CD14-positive monocyte (primary cell): ENCODE data around the gene RAPGEF2. TPM values are rescaled to one million over a fixed set of nuclear protein-coding genes. Genes with fewer than 3 reads are reported as not detected.

Source experiments
- DNase-seq, 3 donors: peaks; one replicate each; pipeline ENCODE4 v3.0.0-alpha.2; 2011 to 2022
- H2AFZ ChIP-seq: 2 replicates; pipeline ENCODE4 v1.6.0; 2012; ENCODE audit warnings: mild to moderate bottlenecking, low read depth, low read length, inconsistent platforms; ENCODE audit not compliant: insufficient read depth, poor library complexity, severe bottlenecking
- H3K27ac ChIP-seq, 2 donors: 1 replicate in 1 of 2; 2 replicates in 1 of 2; pipeline ENCODE4 v1.5.1; 2012 to 2013; ENCODE audit warnings: low read length in 2 of 2, control low read depth in 1 of 2, inconsistent platforms in 1 of 2, low read depth in 1 of 2, mild to moderate bottlenecking in 1 of 2
- H3K27me3 ChIP-seq, 2 donors: one replicate each; pipeline versions ENCODE4 v1.6.0 to v1.6.1; 2011 to 2013; ENCODE audit warnings: low read length in 2 of 2; ENCODE audit not compliant: control insufficient read depth in 2 of 2, insufficient read depth in 2 of 2
- H3K36me3 ChIP-seq, 2 donors: replicated peaks in 1 of 2; 1 replicate in 1 of 2; 2 replicates in 1 of 2; pipeline versions ENCODE4 v1.5.1 to v1.6.1; 2012 to 2013; ENCODE audit warnings: low read length in 2 of 2, control low read depth in 1 of 2, inconsistent platforms in 1 of 2, mild to moderate bottlenecking in 1 of 2; ENCODE audit not compliant: insufficient read depth in 2 of 2, control insufficient read depth in 1 of 2
- H3K4me1 ChIP-seq, 2 donors: 1 replicate in 1 of 2; 2 replicates in 1 of 2; pipeline versions ENCODE4 v1.5.1 to v1.6.1; 2012 to 2013; ENCODE audit warnings: low read length in 2 of 2, control low read depth in 1 of 2, inconsistent platforms in 1 of 2, mild to moderate bottlenecking in 1 of 2, moderate library complexity in 1 of 2; ENCODE audit not compliant: insufficient read depth in 2 of 2, control insufficient read depth in 1 of 2
- H3K4me2 ChIP-seq: replicated peaks from 2 replicates; pipeline ENCODE3; 2012; ENCODE audit warnings: low read length, moderate library complexity, mild to moderate bottlenecking; ENCODE audit not compliant: poor library complexity, severe bottlenecking; ENCODE audit errors: extremely low read depth
- H3K4me3 ChIP-seq, 3 experiments: fragments of 200-600 bp in 1 of 3; sonication (generic) in 1 of 3; replicated peaks in 1 of 3; 1 replicate in 2 of 3; 2 replicates in 1 of 3; pipeline ENCODE4 v1.5.1; 2011 to 2013; ENCODE audit warnings: low read length in 3 of 3, mild to moderate bottlenecking in 3 of 3, control low read depth in 2 of 3, low read depth in 2 of 3, inconsistent platforms in 1 of 3, moderate library complexity in 1 of 3
- H3K79me2 ChIP-seq: 2 replicates; pipeline ENCODE4 v1.6.0; 2012; ENCODE audit warnings: mild to moderate bottlenecking, control low read depth, inconsistent platforms, low read length, moderate library complexity; ENCODE audit not compliant: insufficient read depth
- H3K9ac ChIP-seq: 2 replicates; pipeline ENCODE4 v1.6.0; 2017; ENCODE audit warnings: low read length, mild to moderate bottlenecking; ENCODE audit not compliant: insufficient read depth, poor library complexity, severe bottlenecking
- H3K9me3 ChIP-seq, 2 donors: replicated peaks in 1 of 2; 1 replicate in 1 of 2; 2 replicates in 1 of 2; pipeline versions ENCODE4 v1.5.1 to v1.6.1; 2012 to 2013; ENCODE audit warnings: low read length in 2 of 2, control low read depth in 1 of 2; ENCODE audit not compliant: control insufficient read depth in 1 of 2, insufficient read depth in 1 of 2
- H4K20me1 ChIP-seq: 2 replicates; pipeline ENCODE4 v1.6.0; 2012; ENCODE audit warnings: mild to moderate bottlenecking, low read length, control low read depth, moderate library complexity; ENCODE audit not compliant: insufficient read depth
- H3K27ac Mint-ChIP-seq, 7 donors: one replicate each; pipeline ENCODE4 v1.8.0; 2020; ENCODE audit warnings: mild to moderate bottlenecking in 7 of 7, mixed read lengths in 7 of 7, moderate library complexity in 6 of 7, inconsistent platforms in 2 of 7
- H3K27me3 Mint-ChIP-seq, 3 donors: one replicate each; pipeline ENCODE4 v1.8.0; 2021 to 2022; ENCODE audit warnings: low read depth in 3 of 3, mild to moderate bottlenecking in 3 of 3, mixed read lengths in 3 of 3, moderate library complexity in 3 of 3, inconsistent platforms in 1 of 3
- H3K36me3 Mint-ChIP-seq, 2 donors: one replicate each; pipeline ENCODE4 v1.8.0; 2020; ENCODE audit warnings: mixed read lengths in 2 of 2, inconsistent platforms in 1 of 2, mild to moderate bottlenecking in 1 of 2
- H3K4me1 Mint-ChIP-seq: one replicate; pipeline ENCODE4 v1.8.0; 2020; ENCODE audit warnings: mild to moderate bottlenecking, mixed read lengths
- H3K4me3 Mint-ChIP-seq, 2 donors: one replicate each; pipeline ENCODE4 v1.8.0; 2020; ENCODE audit warnings: mild to moderate bottlenecking in 2 of 2, mixed read lengths in 2 of 2, moderate library complexity in 1 of 2
- H3K9me3 Mint-ChIP-seq, 7 donors: one replicate each; pipeline ENCODE4 v1.8.0; 2020 to 2022; ENCODE audit warnings: mixed read lengths in 7 of 7, mild to moderate bottlenecking in 6 of 7, moderate library complexity in 6 of 7, inconsistent platforms in 2 of 7
- CTCF ChIP-seq: fragments of 200-600 bp; IDR thresholded peaks from one replicate; pipeline ENCODE4 v1.8.0; 2022; ENCODE audit warnings: antibody characterized with exemption, mild to moderate bottlenecking
- WGBS: methylation state at CpG from one replicate; pipeline ENCODE4 v1.1.5; 2013; ENCODE audit warnings: missing lambda C conversion rate; ENCODE audit not compliant: insufficient coverage; 5-methylcytosine and 5-hydroxymethylcytosine counted together
- intact Hi-C, 2 donors: fragments of 100-400 bp; cut with micrococcal nuclease; formaldehyde crosslinking; loops; one replicate each; pipeline versions ENCODE4 v1.15.0 to v1.15.1; 2023
- polyA plus RNA-seq, 3 donors: library from polyadenylated mRNA; depleted of rRNA in 1 of 3; unstranded in 2 of 3; stranded (reverse) in 1 of 3; fragments of 300-500 nt in 2 of 3; fragments of >200 nt in 1 of 3; fragmentation: Illumina TruSeq in 2 of 3; gene quantifications; 1 replicate in 2 of 3; 2 replicates in 1 of 3; pipeline ENCODE4 v1.2.3, GENCODE V29; 2012 to 2021

RAPGEF2 gene
- polyA plus RNA-seq, 3 donors, result 1.5 to 29.8 (median 2.0) TPM

GRCh38 chr4:159358226-159358625 lies 255.3 kb downstream of the RAPGEF2 start:
- no peaks in the 10 kb centered on the region for H3K4me1 ChIP-seq
- no peaks in the 10 kb centered on the region for H3K9me3 ChIP-seq
- no peaks in the 10 kb centered on the region for H3K27me3 Mint-ChIP-seq
- H3K36me3 Mint-ChIP-seq, result peaks cover 73 to 86% of the 10 kb centered on the region in 2 donors
- H3K4me1 Mint-ChIP-seq, result no peaks in the 10 kb centered on the region
- H3K4me3 ChIP-seq, result no peak overlapping the region
- H3K36me3 ChIP-seq, result peaks cover 80 to 96% of the 10 kb centered on the region in 2 donors
- DNase-seq, result no peak
- no peak for TF ChIP-seq CTCF
- WGBS, result 100% methylated on average over 1 of the region's 2 CpGs
- no peak overlapping the region for H3K4me3 Mint-ChIP-seq
- no peak overlapping the region for H3K27ac Mint-ChIP-seq
- peaks cover 0 to 3% (median 0%) of the 10 kb centered on the region in 7 donors for H3K9me3 Mint-ChIP-seq
- no peak overlapping the region for H2AFZ ChIP-seq
- no peaks in the 10 kb centered on the region for H3K79me2 ChIP-seq
- no peak overlapping the region for H3K4me2 ChIP-seq
- H3K27ac ChIP-seq, result peak overlapping the region in 1 of 2 donors; percentile 27
- intact Hi-C loops, result no loop called here
- H3K9ac ChIP-seq, result no peak overlapping the region
- H4K20me1 ChIP-seq, result no peaks in the 10 kb centered on the region
- no peaks in the 10 kb centered on the region for H3K27me3 ChIP-seq

- TF ChIP-seq CTCF, result no peak
- Histone ChIP-seq H2AFZ (no peak overlapping the region), H3K27ac (no peak overlapping the region), H3K4me3 (no peak overlapping the region), H3K9me3 (no peaks in the 10 kb centered on the region), H3K27me3 (no peaks in the 10 kb centered on the region), H3K9ac (no peak overlapping the region), H3K4me2 (no peak overlapping the region), H3K79me2 (no peaks in the 10 kb centered on the region), H3K36me3 (peaks cover 56 to 76% of the 10 kb centered on the region in 2 donors), H4K20me1 (no peaks in the 10 kb centered on the region), H3K4me1 (no peaks in the 10 kb centered on the region)
- no peak for DNase-seq
- H3K4me1 Mint-ChIP-seq, result no peaks in the 10 kb centered on the region
- 100% methylated on average over 1 of the region's 3 CpGs for WGBS
- intact Hi-C loops, result no loop called here
- H3K9me3 Mint-ChIP-seq, result peaks cover 0 to 3% (median 0%) of the 10 kb centered on the region in 7 donors
- H3K27me3 Mint-ChIP-seq, result peaks cover 0 to 2% (median 0%) of the 10 kb centered on the region in 3 donors
- peaks cover 51 to 67% of the 10 kb centered on the region in 2 donors for H3K36me3 Mint-ChIP-seq
- H3K4me3 Mint-ChIP-seq, result no peak overlapping the region
- peak overlapping the region in 2 of 7 donors; percentile 46 to 63 for H3K27ac Mint-ChIP-seq
These were observed 257.7 kb downstream of the RAPGEF2 start for GRCh38 chr4:159360549-159360948.
